HG02678 (cell line): ENCODE data around the gene LRRC14B.
"Not testable (repeated sequence)": the region's sequence is repeated elsewhere in the genome, so short reads cannot be mapped to it uniquely, and the experiment has no call there.

ENCODE experiments used
- ATAC-seq: cut with Tn5 transposase; IDR thresholded peaks from one replicate; pipeline ENCODE4 v1.9.1; 2021; ENCODE audit warnings: mild to moderate bottlenecking, moderate library complexity; ENCODE audit not compliant: unreplicated experiment

LRRC14B gene

GRCh38 chr5:159448-160172 is 31.7 kb upstream of the LRRC14B start:
- no peak for ATAC-seq

GRCh38 chr5:160173-160510 is 31.2 kb upstream of the LRRC14B start:
- no peak for ATAC-seq

- ATAC-seq, result no peak
Measured at GRCh38 chr5:160921-161802, 30.1 kb upstream of the LRRC14B start.

GRCh38 chr5:161803-162110 is 29.5 kb upstream of the LRRC14B start:
- ATAC-seq, result no peak

GRCh38 chr5:162190-162564 is 29.1 kb upstream of the LRRC14B start:
- no peak for ATAC-seq

GRCh38 chr5:162565-163337 is 28.5 kb upstream of the LRRC14B start:
- no peak for ATAC-seq

GRCh38 chr5:163338-163620 is 28.0 kb upstream of the LRRC14B start:
- ATAC-seq, result no peak

GRCh38 chr5:163841-164240 is 27.5 kb upstream of the LRRC14B start:
- ATAC-seq, result no peak

GRCh38 chr5:164244-164643 is 27.1 kb upstream of the LRRC14B start:
- no peak for ATAC-seq

GRCh38 chr5:164783-165182 is 26.5 kb upstream of the LRRC14B start:
- ATAC-seq, result not testable (repeated sequence)

- no peak for ATAC-seq
Measured at GRCh38 chr5:166441-167372, 24.6 kb upstream of the LRRC14B start.

- ATAC-seq, result no peak
Measured at GRCh38 chr5:167511-167910, 23.8 kb upstream of the LRRC14B start.

GRCh38 chr5:167982-168660 is 23.2 kb upstream of the LRRC14B start:
- ATAC-seq, result no peak

- ATAC-seq, result no peak
Measured at GRCh38 chr5:169071-169727, 22.1 kb upstream of the LRRC14B start.

- no peak for ATAC-seq
Measured at GRCh38 chr5:169728-170094, 21.6 kb upstream of the LRRC14B start.

GRCh38 chr5:170971-171800 is 20.1 kb upstream of the LRRC14B start:
- no peak for ATAC-seq

GRCh38 chr5:171801-172331 is 19.4 kb upstream of the LRRC14B start:
- ATAC-seq, result no peak

GRCh38 chr5:172421-172820 is 18.9 kb upstream of the LRRC14B start:
- ATAC-seq, result no peak

GRCh38 chr5:172841-173251 is 18.4 kb upstream of the LRRC14B start:
- ATAC-seq, result no peak
